ENCODE results near the gene FARP2. TPM values are rescaled to one million over a fixed set of nuclear protein-coding genes. Genes with fewer than 3 reads are reported as not detected.
A peak's percentile ranks its signal among the peaks of the same experiment; 100 is the strongest.
"Not testable (repeated sequence)": the region's sequence is repeated elsewhere in the genome, so short reads cannot be mapped to it uniquely, and the experiment has no call there.

FARP2 gene
- polyA plus RNA-seq, 1 donor from 2014 or later, result 21.9 TPM

DNA sequence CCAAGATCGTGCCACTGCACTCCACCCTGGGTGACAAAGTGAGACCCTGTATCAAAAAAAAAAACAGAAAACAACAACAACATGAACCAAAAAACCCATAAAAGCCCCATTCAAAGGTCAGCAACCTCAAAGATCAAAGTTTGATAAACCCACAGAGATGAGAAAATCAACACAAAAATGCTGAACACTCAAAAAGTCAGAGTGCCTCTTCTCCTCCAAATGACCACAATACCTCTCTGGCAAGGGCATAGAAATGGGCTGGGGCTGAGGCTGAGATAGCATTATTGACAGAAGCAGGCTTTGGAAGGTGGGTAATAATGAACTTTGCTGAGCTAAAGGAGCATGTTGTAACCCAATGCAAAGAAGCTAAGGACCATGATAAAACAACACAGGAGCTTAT lies 66.3 kb downstream of the FARP2 start:
- Mint-ChIP-seq H3K27me3 (no peaks in the 10 kb centered on the region), H3K9me3 (peaks cover 3 to 16% (median 11%) of the 10 kb centered on the region in 3 donors), H3K4me1 (peaks cover 0 to 1% (median 0%) of the 10 kb centered on the region in 3 donors), H3K27ac (no peak overlapping the region), H3K4me3 (peak overlapping the region in 1 of 4 donors; percentile 45), H3K36me3 (peaks cover 33% of the 10 kb centered on the region)

DNA sequence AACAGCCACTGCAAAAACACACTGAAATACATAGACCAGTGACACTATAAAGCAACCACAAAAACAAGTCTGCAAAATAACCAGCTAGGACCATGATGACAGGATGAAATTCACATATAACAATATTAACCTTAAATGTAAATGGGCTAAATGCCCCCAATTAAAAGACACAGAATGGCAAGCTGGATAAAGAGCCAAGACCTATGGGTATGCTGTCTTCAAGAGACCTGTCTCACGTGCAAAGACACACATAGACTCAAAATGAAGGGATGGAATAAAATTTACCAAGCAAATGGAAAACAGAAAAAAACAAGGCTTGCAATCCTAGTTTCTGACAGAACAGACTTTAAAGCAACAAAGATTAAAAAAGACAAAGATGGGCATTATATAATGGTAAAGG lies 67.4 kb downstream of the FARP2 start:
- H3K27me3 Mint-ChIP-seq, H3K27ac Mint-ChIP-seq, H3K4me3 Mint-ChIP-seq, H3K4me1 Mint-ChIP-seq: not testable (repeated sequence)
- Mint-ChIP-seq H3K9me3 (peaks cover 3 to 16% (median 11%) of the 10 kb centered on the region in 3 donors), H3K36me3 (peaks cover 30% of the 10 kb centered on the region)

DNA sequence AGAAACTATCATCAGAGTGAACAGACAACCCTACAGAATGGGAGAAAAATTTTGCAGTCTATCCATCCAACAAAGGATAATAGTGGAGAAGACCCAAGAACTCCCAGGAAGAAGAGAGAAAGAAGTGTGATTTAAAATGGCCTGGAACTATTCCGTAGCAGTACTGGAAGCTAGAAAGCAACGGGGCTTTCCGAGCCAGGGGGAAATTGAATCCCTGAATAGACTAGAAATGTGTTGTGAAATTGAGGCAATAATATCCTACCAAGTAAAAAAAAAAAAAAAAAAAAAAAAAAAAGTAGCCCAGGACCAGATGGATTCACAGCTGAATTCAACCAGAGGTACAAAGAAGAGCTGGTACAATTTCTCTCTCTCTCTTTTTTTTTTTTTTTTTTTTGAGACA lies 69.3 kb downstream of the FARP2 start:
- H3K36me3 Mint-ChIP-seq, result peaks cover 32% of the 10 kb centered on the region
- no peak overlapping the region for H3K4me3 Mint-ChIP-seq
- peaks cover 3 to 16% (median 11%) of the 10 kb centered on the region in 3 donors for H3K9me3 Mint-ChIP-seq
- H3K27ac Mint-ChIP-seq, result no peak overlapping the region
- no peaks in the 10 kb centered on the region for H3K27me3 Mint-ChIP-seq
- H3K4me1 Mint-ChIP-seq, result peaks cover 0 to 1% (median 0%) of the 10 kb centered on the region in 3 donors

DNA sequence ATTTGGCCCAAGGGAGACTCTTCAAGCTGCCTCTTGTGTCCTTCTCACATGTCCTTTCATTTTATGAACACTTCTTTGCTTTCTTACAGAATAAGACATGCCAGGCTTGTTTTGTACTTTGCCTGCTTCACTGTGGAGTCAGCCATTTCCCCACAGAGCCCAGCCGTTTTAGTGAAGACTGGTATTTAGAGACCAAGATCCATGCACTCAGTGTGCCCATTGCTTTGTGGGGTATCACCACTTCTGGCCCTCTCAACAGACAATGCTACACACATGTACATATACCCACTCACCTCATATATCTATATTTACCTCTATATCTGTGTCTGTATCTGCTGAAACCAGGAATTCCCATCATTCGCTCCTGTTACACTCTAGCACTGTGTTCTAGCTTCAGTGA lies 74.1 kb downstream of the FARP2 start:
- Mint-ChIP-seq H3K36me3 (peaks cover 24% of the 10 kb centered on the region), H3K9me3 (no peaks in the 10 kb centered on the region), H3K4me1 (no peaks in the 10 kb centered on the region), H3K27me3 (no peaks in the 10 kb centered on the region), H3K4me3 (no peak overlapping the region), H3K27ac (no peak overlapping the region)

DNA sequence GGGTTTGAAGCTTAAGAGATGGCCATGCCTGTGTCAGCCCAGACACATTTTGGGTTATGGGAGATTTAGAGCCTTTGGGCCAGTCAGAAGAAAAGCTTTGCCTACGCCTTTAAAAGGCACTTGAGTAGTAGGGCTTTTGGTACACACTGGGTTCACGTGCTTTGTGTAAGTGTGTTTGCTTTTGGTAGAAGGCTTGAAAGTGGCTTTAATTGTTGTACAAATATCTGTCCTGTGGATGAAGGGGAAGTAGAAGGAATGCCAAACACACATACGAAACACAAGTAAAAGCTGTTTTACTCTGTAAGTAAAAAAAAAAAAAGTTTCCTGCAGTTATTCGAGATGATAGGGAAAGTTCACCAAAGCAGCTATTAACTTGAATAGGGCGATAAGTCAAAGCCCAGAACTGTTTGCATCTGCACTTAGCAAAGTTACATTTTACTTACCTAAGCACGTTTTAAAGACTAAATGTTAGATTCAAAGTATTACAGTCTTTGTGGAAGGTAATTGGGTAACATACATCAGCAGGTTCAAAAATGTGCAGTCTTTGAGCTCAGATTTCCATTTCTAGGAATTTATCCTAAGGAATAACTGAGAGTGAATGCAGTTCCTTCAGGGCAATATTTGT lies 76.9 kb downstream of the FARP2 start:
- no peak overlapping the region for H3K4me3 Mint-ChIP-seq
- H3K9me3 Mint-ChIP-seq, result no peaks in the 10 kb centered on the region
- H3K27ac Mint-ChIP-seq, result no peak overlapping the region

DNA sequence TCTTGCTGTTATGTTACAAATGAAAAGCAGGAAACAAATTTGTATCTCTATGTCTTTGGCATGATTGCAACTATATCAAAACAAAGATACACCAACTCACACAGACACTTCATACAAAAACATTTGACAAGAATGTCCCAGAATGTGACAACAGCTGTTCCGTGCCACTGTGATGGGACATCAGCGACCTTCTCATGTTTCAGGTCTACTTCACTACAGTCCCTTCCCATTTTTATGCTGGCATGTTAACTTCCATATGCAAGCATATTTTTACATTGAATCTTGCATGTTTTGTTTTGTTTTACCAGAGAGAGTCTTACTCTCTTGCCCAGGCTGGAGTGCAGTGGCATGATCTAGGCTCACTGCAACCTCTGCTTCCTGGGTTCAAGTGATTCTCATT lies 81.1 kb downstream of the FARP2 start:
- H3K9me3 Mint-ChIP-seq, result no peaks in the 10 kb centered on the region
- peaks cover 41% of the 10 kb centered on the region for H3K36me3 Mint-ChIP-seq
- H3K27ac Mint-ChIP-seq, result no peak overlapping the region
- no peak overlapping the region for H3K4me3 Mint-ChIP-seq
- H3K27me3 Mint-ChIP-seq, result peaks cover 1% of the 10 kb centered on the region
- peaks cover 0 to under 1% (median 0%) of the 10 kb centered on the region in 3 donors for H3K4me1 Mint-ChIP-seq

More for the DNA sequence above, 76.9 kb downstream of the FARP2 start:
- Mint-ChIP-seq H3K27me3 (no peaks in the 10 kb centered on the region), H3K4me1 (no peaks in the 10 kb centered on the region), H3K36me3 (peaks cover 39% of the 10 kb centered on the region)

DNA sequence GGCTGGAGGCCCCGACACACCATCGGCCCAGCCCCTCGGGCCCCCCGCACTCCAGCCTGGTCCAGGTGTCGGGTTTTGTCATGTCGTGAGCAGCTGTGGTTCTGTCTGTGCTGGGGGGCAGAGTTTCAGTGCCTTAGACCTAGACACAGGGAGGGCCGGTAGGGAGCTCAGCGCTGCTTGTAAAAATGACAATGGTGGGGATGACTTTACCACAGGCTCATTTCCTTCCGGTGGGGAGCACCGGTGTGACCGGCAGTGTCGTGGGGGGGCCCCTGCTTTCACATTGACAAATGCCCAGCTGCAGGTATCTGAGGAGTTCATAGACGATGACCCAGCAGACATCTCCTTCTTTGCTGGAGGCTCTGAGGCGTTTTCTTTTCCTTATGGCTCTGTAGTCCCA lies 85.4 kb downstream of the FARP2 start:
- Mint-ChIP-seq H3K27me3 (peaks cover 1% of the 10 kb centered on the region), H3K27ac (no peak overlapping the region), H3K4me3 (no peak overlapping the region), H3K9me3 (no peaks in the 10 kb centered on the region), H3K4me1 (peaks cover 7 to 15% (median 11%) of the 10 kb centered on the region in 3 donors), H3K36me3 (peaks cover 37% of the 10 kb centered on the region)

DNA sequence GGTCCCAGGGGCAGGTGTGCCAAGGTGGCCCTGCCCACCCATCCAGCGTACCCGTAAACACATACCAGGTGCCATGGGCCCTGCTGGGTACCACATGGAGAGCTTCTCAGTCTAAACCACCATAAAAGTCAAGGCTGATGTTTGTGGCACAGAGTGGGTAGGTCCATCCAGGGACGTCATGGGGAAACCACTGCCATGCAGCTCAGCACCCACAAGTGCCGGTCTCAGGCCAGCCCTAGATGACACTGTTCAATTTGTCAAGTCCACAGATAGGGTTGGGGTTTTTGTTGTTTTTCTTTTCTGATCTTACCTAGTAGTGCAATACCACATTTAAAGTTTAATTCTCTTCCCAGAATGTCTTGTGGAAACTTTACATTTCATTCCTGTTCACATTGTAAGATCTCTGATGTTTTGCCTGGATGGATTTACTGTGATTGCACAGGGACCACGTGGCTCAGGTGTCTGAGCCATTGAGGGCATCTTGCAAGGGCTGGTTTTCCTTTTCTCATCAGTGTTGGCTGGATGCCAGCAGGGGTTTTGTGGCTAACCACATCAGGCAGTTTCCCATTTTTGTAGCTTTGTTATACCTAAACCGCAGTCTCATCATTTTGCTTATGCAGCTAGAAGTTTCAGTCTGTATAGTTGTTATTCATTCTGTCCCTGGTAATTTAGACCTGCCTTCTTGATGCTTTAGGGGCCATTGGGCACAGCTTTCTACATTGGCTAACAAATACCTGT lies 87.6 kb downstream of the FARP2 start:
- peaks cover 7 to 15% (median 11%) of the 10 kb centered on the region in 3 donors for H3K4me1 Mint-ChIP-seq
- H3K27ac Mint-ChIP-seq, result peak overlapping the region; percentile 54 to 87 (median 61)
- peak overlapping the region in 3 of 4 donors; percentile 38 to 66 (median 38) for H3K4me3 Mint-ChIP-seq
- H3K9me3 Mint-ChIP-seq, result no peaks in the 10 kb centered on the region
- H3K36me3 Mint-ChIP-seq, result peaks cover 24% of the 10 kb centered on the region
- H3K27me3 Mint-ChIP-seq, result peaks cover 1% of the 10 kb centered on the region

DNA sequence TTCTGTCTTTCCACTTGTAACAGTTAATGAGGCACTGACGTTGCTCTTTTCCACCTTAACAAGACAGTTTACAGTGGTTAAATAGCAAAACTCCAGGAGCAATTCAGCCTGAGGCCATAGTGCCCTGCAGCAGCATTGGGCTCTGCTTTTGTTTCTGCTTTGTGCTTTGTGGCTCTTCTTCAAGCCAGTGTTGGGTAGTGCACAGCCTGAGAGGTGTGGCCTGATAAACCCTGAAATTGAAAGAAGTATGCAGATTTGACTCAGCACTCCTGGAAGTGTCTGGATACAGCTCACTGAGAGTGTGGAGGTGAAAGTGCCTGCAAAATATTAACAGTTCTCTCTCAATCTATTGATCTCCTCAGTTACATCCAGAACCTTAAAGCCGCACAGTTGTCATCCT lies 89.3 kb downstream of the FARP2 start:
- no peak overlapping the region for H3K27ac Mint-ChIP-seq
- H3K36me3 Mint-ChIP-seq, result peaks cover 24% of the 10 kb centered on the region
- peaks cover 7 to 15% (median 11%) of the 10 kb centered on the region in 3 donors for H3K4me1 Mint-ChIP-seq
- H3K4me3 Mint-ChIP-seq, result no peak overlapping the region
- H3K27me3 Mint-ChIP-seq, result peaks cover 1% of the 10 kb centered on the region
- H3K9me3 Mint-ChIP-seq, result no peaks in the 10 kb centered on the region

DNA sequence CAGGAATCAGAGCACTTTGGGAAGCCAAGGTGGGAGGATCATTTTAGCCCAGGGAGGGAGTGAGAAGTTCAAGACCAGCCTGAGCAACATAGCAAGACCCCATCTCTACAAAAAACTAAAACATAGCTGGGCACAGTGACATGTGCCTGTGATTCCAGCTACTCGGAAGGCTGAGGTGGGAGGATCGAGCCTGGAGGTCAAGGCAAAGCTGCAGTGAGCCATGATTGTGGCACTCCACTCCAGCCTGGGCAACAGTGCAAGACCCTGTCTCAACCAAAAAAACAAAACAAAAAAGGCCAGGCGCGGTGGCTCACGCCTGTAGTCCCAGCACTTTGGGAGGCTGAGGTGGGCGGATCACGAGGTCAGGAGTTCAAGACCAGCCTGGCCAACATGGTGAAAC lies 94.0 kb downstream of the FARP2 start:
- H3K27ac Mint-ChIP-seq, H3K4me3 Mint-ChIP-seq, H3K4me1 Mint-ChIP-seq, H3K9me3 Mint-ChIP-seq, H3K27me3 Mint-ChIP-seq, H3K36me3 Mint-ChIP-seq: not testable (repeated sequence)

DNA sequence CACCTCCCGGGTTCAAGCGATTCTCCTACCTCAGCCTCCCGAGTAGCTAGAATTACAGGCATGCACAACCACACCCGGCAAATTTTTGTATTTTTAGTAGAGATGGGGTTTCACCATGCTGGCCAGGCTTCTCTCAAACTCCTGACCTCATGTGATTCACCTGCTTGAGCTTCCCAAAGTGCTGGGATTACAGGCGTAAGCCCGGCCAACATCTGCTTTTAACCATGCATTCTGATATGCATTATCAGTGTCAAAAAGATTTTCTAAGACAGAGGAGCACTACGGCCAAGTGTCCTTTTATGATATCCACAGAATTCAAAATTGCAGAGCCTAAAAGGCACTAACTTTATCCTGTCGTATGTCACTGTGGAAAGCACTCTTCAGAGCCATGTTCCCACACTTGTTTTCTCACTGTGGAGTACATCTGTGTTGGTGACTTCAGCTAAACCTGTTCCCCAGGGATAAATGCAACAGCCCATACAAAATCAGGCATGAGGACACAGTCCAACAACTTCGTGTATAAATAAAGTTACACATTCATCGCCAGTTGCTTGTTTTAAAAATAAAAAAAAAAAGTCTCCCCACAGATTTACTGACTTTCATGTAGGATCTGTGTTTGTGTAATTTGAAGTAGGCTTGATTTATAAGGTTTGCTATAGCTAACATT lies 95.9 kb downstream of the FARP2 start:
- Mint-ChIP-seq H3K4me1 (no peaks in the 10 kb centered on the region), H3K36me3 (peaks cover 6% of the 10 kb centered on the region), H3K27me3 (no peaks in the 10 kb centered on the region), H3K9me3 (no peaks in the 10 kb centered on the region), H3K27ac (no peak overlapping the region), H3K4me3 (no peak overlapping the region)

DNA sequence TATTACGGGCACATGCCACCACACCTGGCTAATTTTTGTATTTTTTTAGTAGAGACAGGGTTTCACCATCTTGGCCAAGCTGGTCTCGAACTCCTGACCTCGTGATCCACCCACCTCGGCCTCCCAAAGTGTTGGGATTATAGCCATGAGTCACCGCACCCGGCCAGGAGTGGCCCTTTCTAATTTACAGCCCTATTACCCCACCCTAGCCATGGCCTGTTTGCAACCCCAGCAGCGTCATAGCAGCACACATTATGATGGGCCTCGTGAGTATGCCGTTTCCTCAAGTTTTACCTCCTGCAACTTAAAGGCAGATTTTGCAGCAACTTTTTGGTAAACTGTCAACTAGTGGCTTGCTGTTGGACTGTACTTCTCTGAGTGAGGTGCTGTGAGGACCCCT lies 97.8 kb downstream of the FARP2 start:
- H3K9me3 Mint-ChIP-seq, H3K27ac Mint-ChIP-seq, H3K27me3 Mint-ChIP-seq, H3K36me3 Mint-ChIP-seq, H3K4me1 Mint-ChIP-seq, H3K4me3 Mint-ChIP-seq: not testable (repeated sequence)

DNA sequence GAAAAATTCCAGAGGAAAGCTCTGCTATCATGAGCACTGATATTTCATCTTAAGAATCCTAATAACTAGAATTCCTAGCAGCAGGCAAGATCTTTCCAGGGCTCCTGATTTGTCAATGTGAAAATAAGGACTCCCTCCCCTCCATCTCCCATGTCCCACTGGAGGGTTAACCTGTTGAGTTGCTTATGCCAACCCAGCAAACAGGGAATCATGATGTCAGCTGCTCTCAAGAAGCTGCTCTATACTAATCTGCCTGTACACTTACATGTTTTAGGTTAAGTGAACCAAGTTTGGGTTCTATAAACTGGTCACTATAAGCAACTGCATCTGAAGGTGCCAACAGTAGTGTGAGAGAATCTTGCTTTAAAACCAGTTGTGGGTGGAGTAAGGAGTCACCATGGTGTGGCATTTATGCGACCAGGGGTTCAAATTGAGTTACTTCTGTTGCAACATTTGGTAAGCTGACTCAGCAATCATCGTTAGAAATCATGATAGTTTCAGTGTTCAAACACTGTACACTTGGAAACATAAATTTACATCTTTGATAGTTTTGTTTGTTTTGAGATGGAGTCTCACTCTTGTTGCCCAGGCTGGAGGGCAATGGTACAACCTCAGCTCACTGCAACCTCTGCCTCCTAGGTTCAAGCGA lies 98.9 kb downstream of the FARP2 start:
- Mint-ChIP-seq H3K27ac (no peak overlapping the region), H3K36me3 (peaks cover 1% of the 10 kb centered on the region), H3K4me3 (no peak overlapping the region), H3K9me3 (no peaks in the 10 kb centered on the region), H3K27me3 (no peaks in the 10 kb centered on the region), H3K4me1 (peaks cover 0 to 2% (median 0%) of the 10 kb centered on the region in 3 donors)

DNA sequence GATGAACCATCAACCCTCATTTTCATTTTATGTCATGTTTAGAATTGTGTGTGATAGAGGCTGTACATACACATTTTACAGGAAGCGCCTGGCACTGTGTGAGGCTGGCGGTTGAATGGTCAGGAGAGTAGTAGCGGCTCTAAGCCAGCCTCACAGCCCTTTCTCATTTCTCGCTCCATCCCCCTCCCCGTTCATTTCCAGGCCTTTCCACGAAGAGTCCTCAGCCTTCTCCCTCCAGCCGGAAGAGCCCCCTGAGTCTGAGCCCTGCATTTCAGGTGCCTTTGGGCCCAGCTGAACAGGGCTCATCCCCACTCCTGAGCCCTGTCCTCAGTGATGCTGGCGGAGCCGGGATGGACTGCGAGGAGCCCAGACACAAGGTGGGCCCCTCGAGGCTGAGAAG lies 100.5 kb downstream of the FARP2 start:
- H3K9me3 Mint-ChIP-seq, result no peaks in the 10 kb centered on the region
- peaks cover 1% of the 10 kb centered on the region for H3K36me3 Mint-ChIP-seq
- H3K27ac Mint-ChIP-seq, result peak overlapping the region in 1 of 3 donors; percentile 53
- H3K27me3 Mint-ChIP-seq, result no peaks in the 10 kb centered on the region
- H3K4me1 Mint-ChIP-seq, result peaks cover 0 to 3% (median 0%) of the 10 kb centered on the region in 3 donors
- H3K4me3 Mint-ChIP-seq, result no peak overlapping the region

DNA sequence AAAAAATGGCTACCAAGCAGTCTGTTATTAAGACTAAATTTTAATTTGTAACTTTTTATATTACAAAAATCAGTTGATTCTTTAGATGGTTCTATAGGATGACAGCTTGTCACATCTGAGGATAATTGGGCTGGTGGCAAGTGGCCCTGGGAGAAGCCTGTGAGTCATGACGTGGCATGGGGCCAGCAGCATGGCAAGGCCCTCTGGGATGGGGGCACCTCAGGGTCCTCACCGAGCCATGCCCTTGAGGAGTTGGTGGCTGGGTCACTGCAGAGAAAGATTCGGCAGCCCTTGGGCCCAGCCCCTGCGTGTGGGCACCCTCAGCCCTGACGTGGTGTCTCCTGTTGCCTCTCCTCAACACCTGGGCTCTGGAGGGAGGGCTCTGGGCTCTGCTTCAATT lies 102.6 kb downstream of the FARP2 start:
- Mint-ChIP-seq H3K27ac (no peak overlapping the region), H3K4me1 (peaks cover 0 to 4% (median 0%) of the 10 kb centered on the region in 3 donors), H3K9me3 (no peaks in the 10 kb centered on the region), H3K4me3 (no peak overlapping the region), H3K36me3 (peaks cover 1% of the 10 kb centered on the region), H3K27me3 (no peaks in the 10 kb centered on the region)

Data from IgD-negative memory B cell (primary cell).